GM10248 (cell line): ENCODE results near the gene HVCN1.
"Not testable (repeated sequence)": the region's sequence is repeated elsewhere in the genome, so short reads cannot be mapped to it uniquely, and the experiment has no call there.

Experiments
- CTCF ChIA-PET: fragments of 300-600 bp; sonication (Branson Sonifier 250); formaldehyde crosslinking; extraction: SDS; loops from one replicate; lab custom pipeline; 2021; ENCODE audit warnings: antibody characterized with exemption; lab: Yijun Ruan, JAX
- POLR2A ChIA-PET: fragments of 350-650 bp; sonication (Branson Sonifier 250); formaldehyde crosslinking; extraction: SDS; loops from one replicate; lab custom pipeline; 2020; ENCODE audit warnings: antibody characterized with exemption; lab: Yijun Ruan, JAX
- DNase-seq: peaks from one replicate; pipeline ENCODE4 v3.0.0; 2012; ENCODE audit errors: extremely low spot score
- CTCF ChIP-seq: IDR thresholded peaks from 2 replicates; pipeline ENCODE4 v1.5.1; 2012; ENCODE audit warnings: mild to moderate bottlenecking, low read depth; ENCODE audit errors: extremely low read depth, missing control alignments, control extremely low read depth

Gene HVCN1

GRCh38 chr12:110656071-110656655, 32.8 kb downstream of the HVCN1 start:
- DNase-seq: no peak
- ChIA-PET CTCF (no interaction called here), POLR2A (interaction anchor here (0.7 kb wide), 1 partner anchor 9 kb away, joined by 4 read pairs; no protein-coding TSS in a partner anchor)
- TF ChIP-seq CTCF: no peak

GRCh38 chr12:110654238-110654637, 34.7 kb downstream of the HVCN1 start:
- DNase-seq, POLR2A ChIA-PET: not testable (repeated sequence)
- CTCF ChIA-PET: interaction anchor here (1.2 to 1.9 kb wide), 2 partner anchors 47 to 204 kb away, joined by 4 to 5 read pairs; partner anchors contain the start of gene ARPC3

GRCh38 chr12:110649341-110649847, 39.5 kb downstream of the HVCN1 start:
- ChIA-PET CTCF (interaction anchor here (0.7 to 1.9 kb wide), 9 partner anchors 8 to 199 kb away, joined by 3 to 8 read pairs (median 3); partner anchors contain the start of genes ARPC3 and FAM216A), POLR2A (no interaction called here)
- no peak for DNase-seq
- no peak for TF ChIP-seq CTCF

- ChIA-PET CTCF (interaction anchor here (0.6 to 2.8 kb wide), 2 partner anchors 9 to 14 kb away, joined by 3 to 9 read pairs; no protein-coding TSS in a partner anchor), POLR2A (no interaction called here)
- DNase-seq: peak; percentile 26
- TF ChIP-seq CTCF: no peak
Observed at GRCh38 chr12:110647631-110648040, 41.3 kb downstream of the HVCN1 start.

- CTCF ChIA-PET: interaction anchor here (0.8 to 3.6 kb wide), 6 partner anchors 8 to 56 kb away, joined by 3 to 15 read pairs (median 4); no protein-coding TSS in a partner anchor
- no peak for TF ChIP-seq CTCF
- POLR2A ChIA-PET: no interaction called here
- no peak for DNase-seq
Observed at GRCh38 chr12:110641521-110641920, 47.4 kb downstream of the HVCN1 start.

- POLR2A ChIA-PET: no interaction called here
- TF ChIP-seq CTCF: no peak
- CTCF ChIA-PET: interaction anchor here (0.6 to 1.7 kb wide), 6 partner anchors 9 to 39 kb away, joined by 3 to 6 read pairs (median 3); no protein-coding TSS in a partner anchor
- DNase-seq: no peak
Observed at GRCh38 chr12:110640275-110641025, 48.5 kb downstream of the HVCN1 start.
